ENCODE measurements around the gene ZMYM4.

DNA sequence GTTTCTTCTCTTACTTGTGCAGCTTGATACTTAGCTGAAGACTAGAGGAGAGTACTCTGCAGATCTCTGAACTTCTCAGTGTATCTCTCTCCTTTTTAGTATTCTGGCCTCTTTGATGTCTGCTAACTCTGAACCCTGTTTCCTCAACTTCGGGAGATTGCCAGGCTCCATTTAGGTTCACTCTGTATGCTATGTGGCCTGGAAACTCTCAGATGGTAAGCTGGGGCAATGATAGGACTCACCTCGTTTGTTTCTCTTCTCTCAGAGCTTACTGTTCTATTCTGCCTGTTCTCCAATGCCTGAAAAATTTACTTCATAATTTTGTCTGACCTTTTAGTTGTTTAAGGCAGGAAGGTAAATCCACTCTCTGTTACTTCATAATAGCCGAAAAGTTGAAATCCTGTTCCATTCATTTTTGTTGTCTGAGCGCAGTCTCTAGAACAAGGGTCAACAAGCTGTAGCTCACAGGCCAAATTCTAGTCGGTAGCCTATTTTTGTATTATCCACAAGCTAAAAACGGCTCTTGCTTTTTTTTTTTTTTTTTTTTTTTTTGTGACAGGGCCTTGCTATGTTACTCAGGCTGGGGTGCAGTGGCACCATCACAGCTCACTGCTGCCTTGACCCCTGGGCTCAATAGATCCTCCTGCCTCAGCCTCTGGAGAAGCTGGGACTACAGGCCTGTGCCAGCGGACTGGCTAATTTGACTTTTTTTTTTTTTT lies 33.3 kb downstream of the ZMYM4 start:
- TF ChIP-seq, protein P1, sequence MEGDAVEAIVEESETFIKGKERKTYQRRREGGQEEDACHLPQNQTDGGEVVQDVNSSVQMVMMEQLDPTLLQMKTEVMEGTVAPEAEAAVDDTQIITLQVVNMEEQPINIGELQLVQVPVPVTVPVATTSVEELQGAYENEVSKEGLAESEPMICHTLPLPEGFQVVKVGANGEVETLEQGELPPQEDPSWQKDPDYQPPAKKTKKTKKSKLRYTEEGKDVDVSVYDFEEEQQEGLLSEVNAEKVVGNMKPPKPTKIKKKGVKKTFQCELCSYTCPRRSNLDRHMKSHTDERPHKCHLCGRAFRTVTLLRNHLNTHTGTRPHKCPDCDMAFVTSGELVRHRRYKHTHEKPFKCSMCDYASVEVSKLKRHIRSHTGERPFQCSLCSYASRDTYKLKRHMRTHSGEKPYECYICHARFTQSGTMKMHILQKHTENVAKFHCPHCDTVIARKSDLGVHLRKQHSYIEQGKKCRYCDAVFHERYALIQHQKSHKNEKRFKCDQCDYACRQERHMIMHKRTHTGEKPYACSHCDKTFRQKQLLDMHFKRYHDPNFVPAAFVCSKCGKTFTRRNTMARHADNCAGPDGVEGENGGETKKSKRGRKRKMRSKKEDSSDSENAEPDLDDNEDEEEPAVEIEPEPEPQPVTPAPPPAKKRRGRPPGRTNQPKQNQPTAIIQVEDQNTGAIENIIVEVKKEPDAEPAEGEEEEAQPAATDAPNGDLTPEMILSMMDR (IDR thresholded peaks at IDR 0.05; ENCODE audit: low read depth, low read length): no peak
- no peak for TF ChIP-seq MYC (IDR thresholded peaks at IDR 0.05; ENCODE audit: low read depth, low read length)
- TF ChIP-seq, protein P2, sequence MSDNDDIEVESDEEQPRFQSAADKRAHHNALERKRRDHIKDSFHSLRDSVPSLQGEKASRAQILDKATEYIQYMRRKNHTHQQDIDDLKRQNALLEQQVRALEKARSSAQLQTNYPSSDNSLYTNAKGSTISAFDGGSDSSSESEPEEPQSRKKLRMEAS (IDR thresholded peaks at IDR 0.05; ENCODE audit: low read depth, low read length): no peak
- no peak for TF ChIP-seq POLR2A (IDR thresholded peaks at IDR 0.05; ENCODE audit: extremely low read depth, insufficient read length)

Measured in NB4 (cell line).